Stimulated activated CD8-positive, alpha-beta memory T cell treated with anti-CD3 and anti-CD28 coated beads, Interleukin-12 subunit alpha, Interleukin-12 subunit beta, amount 100 ng/mL, for 24 hours (primary cell): ENCODE measurements around the gene PDE4D.

ENCODE experiments used
- DNase-seq: peaks from one replicate; pipeline ENCODE4 v3.0.0-alpha.2; 2020; ENCODE audit errors: extremely low read depth

PDE4D gene

DNA sequence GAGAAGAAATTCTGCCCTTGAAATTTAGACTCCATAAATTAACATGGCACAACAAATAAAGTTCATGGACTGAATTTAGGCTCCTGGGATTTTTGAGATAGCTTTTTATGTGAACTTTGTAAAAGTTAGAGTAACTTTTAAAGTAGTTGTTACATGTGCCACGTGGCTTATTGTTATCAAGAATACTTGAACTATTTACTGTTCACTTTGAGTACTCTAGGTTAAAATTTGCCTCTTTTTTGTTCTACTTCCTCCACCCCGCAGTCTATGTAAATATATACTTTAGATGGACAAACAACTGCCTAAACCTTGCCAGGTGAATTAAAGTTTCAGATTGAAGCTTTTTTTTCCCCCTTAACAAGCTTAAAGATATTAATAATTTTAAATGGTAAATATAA, 852.7 kb downstream of the PDE4D start:
- no peak for DNase-seq

DNA sequence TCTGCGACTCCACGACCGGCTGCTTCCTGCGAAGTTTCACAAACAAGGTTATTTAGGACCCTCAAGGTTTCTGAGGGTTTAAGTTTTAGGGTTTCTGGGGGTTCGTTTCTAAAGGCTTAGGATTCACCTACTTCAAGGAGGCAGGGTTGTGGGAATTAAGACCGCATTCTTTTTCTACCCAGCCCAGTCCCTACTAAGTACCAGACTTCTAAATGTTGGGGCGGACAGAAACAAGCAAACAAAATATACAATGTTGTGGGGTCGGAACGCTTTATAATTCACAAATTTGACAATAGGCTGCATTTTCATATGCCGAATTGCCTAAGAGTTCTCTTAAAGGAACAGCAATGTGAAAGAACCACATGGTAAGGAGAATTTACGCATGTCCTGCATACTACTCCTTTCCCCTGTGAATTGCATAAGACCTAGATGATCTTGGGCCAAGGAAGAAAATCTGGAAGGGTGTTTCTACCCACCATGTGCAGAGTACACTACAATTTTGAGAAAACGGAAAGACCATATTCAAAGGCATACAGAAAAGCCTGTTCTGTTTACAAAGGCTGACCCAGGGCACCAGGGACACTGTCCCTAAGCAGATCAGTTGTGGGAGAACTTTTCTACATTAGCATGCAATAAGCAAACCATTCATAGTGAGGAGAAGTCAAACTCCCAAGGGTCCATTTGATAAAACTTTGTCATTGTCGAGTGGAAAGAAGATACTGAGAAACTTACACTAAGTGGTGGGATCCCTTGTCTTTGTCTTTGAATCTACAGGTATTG, 853.3 kb downstream of the PDE4D start:
- DNase-seq, result no peak

DNA sequence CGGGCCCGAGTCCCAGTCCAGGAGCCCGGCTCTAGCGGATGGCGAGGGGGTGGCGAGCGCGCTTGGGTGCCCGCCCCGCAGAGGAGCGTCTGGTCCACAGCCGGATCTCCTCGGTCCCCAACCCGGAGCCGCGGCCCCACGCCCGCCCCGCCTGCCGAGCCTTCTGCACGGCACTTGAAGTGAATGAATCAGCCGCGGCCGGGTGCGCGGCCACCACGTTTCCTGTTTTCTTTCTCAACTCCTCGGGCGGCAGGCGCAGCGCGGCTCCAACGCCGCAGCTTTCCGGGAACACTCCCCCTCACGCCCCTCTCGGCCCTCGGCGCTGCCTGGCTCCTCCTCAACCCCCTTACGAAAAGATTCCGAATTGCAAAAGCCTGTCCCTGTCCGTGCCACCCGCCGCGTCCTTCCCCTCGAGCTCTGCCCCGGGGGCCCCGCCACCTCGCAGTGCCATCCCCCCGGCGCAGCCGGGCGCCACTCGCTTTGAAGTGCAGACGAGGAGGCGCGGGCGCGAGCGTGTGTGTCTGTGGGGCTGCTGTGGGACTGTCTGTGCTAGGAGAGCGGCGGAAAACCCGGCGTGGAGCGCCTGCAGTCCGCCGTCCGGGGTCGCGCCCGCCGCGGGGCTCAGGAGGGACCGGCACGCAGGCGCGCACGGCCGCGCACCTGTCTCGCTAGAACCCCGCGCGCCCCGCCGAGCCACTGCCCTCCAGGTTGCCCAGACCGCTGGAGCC, 854.1 kb downstream of the PDE4D start:
- peak; percentile 71 for DNase-seq

DNA sequence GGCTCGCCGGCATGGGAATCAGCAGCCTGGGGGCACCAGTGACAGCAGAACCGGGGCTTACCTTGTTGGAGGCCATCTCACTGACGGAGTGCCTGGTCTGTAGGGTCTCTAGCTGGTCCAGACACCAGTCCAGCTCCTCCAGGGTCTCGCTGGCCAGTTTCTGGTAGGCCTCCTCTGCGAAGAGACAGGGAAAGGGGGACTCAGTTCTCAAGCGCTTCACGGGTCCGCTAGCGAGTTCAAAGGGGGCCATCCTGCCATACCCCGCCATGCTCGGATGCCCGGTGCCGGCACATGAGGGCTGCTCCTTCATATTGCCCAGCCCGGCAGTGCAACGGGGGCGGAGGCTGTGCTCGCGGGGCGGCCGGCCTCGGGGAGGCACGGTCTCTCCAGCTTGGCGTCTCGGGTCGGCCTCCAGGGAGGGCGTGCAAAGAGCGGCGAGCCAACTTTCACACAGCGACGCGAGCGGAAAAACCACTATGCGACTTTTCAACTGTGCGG, 854.7 kb downstream of the PDE4D start:
- no peak for DNase-seq

DNA sequence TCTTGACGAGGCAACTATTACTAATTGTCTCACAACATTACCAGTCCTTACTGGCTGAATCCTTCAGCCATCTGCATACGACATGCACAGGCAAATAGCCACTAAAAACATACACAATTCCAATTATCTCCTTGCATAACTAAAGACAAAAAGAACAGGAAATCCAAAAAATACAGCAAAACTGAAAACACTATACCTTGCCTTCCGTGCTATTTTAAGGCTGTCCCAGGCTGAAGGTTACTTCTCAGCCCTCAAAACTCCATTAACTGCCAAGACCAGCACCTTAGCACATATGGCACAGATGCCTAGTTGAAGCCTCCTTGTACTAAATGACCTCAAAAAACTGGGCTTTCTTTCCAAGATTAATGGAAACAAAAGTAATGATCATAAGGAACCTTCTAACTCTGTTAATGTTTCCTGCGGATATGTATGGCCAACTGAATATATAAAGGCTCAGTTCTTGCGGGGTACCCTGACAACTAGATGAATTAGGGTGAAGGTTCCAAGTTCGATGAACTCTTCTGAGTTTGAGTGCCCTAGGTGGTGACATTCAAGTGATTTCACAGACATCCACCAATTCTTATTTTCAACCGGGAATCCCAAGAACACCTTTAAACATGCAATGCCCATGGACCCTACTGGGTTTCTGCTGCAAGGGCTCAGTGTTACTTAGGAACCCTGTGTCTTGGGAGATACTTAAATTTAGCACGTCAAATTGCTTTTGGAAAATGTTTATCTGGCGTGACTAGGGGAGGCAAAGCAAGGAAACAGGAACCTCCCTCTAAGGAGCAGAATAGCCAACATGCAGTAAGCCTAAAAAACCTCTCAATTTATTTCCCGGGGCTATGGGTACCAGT, 855.4 kb downstream of the PDE4D start:
- DNase-seq, result no peak

DNA sequence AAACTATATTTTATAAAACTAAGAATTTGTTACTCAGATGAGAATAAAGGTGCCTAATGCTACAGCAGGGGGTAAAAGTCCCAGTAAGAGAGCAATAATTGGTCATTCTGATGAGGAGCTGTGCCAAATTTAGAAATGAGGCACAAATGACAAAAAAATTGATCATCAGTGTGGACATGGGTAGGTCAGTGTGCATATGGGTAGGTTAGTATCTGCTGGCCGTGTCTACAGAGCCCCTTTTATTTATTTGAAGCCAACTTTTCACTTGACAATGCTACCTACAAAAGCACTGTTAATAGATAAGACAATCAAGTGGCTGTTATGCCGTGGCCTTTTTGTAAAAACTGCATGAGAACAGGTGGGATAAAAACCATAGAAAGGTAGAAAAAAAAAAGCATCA, 856.1 kb downstream of the PDE4D start:
- no peak for DNase-seq

DNA sequence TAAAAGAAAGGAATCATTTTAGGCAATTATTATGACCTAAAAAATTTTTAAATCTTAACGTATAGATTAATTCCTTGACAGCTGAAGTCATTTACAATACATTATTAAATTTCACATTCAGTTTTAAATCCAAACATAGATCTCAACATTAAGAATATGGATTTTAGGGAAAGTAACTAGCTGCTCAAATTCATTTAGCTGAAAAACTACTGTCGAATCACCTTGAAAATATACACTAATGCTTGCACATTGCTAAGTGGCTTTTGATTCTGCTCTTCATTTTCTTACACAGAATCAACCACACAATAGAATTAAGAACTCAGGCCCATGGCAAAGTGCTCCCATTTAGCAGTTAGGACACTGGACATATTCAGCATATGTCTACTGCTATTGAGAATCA, 856.5 kb downstream of the PDE4D start:
- no peak for DNase-seq

DNA sequence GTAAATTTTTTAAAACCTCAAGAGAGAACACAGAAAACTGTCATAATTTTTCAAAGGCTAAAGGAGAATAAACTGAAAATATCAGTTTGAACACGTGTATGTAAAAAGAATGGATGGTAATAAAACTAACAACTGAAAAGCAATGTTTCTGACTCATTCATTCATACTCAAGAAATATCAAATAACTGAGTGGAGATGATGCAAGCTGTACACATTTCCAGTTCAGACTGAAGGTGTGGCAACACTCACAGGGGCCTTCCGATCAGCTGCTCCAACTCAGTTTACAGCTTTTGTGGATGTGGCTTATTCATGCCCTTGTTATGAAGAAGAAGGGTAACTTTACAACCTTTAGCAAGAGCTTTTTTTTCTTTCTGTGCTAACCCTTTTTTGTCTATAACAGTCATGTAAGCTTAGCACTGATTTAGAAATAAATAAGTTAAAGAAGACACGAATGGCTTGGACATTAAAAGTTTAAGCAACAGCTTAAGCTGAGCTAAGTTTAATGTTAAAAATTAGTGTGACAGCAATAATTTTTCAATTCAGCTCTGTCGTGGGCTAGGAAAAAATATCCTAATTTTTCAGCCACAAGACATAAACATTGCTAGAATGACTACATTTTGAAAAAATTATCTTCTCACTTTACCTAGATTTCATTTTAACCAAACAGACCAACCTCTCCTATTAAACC, 857.1 kb downstream of the PDE4D start:
- DNase-seq, result no peak

DNA sequence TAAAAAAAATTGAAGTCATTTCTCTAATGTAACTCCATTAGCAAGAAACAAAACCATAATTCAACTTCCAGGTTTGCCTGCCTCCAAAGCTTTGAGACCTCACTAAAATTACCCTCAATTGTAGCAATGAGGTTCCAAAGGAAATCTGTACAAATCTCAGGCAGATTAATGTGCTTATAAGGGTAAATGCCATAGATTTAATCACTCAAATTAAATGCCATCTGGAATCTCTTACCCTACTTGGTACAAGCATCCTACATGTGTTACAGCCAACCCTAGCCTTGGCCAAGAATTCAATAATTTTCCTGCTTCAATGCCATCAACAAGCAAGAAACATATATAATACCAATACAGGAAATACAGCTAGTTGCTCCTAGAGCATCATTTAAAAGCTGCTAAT, 857.8 kb downstream of the PDE4D start:
- no peak for DNase-seq

DNA sequence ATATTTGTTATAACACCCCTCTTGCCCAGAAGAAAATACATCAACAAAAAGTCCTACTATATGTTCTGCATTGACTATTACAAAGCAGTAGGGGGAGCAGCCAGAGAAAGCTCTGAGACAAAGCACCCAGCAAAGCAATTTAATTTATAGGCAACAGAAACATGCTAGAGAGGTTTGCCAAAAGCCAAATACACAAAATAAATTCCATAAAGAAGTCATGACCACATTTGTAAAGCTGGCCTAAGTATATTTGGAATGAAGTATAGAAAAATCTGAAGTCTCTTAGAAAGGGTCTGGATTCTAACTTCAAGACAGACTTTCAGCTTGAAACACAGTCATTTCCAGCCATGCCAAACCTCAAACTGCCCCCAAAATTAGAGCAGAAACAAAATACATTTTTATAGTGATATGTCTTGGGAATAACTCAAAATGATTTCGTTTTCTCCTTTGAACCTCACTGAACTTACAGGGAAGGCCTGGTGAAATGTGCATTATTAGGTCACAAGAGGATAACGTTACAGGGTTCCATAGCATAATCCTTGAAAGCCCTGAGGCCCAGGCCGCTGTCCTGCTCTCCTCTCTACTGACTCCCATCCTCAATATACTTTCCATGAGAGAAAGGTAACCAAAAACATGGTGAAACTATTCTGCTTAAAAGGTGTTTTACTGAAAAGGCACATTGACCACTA, 858.9 kb downstream of the PDE4D start:
- no peak for DNase-seq

DNA sequence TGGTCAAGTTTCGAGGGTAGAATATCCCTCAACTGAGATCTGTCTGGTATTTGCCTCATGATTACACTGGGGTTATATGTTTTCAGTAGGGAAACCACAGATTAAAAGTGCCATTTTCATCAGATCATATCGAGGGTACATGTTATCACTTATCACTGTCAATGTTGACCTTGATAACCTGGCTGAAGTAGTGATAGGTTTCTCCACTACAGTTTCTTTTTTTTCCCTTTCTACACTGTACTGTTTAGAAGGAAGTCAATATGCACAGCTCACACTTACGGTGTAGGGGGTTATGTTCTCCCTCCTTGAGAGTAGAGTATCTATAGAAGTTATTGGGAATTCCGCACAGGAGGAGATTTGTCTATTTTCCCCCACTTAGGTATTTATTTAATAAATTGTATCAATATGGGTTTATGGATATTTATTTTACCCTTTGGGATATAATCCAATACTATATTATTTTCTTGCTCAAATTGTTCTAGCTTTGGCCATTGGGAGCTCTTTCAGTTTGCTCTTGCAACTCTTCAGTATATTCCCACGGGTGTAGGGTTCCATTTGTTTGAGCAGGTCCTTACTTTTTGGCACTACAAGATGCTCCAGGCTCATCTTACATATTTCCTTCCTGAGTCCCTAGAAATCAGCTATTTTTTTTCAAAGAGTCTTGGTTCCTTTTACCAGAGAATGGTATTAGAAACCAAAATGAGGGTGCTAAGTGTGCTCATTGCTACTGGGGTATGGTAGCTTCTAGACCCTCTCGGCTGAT, 866.2 kb downstream of the PDE4D start:
- DNase-seq, result no peak

DNA sequence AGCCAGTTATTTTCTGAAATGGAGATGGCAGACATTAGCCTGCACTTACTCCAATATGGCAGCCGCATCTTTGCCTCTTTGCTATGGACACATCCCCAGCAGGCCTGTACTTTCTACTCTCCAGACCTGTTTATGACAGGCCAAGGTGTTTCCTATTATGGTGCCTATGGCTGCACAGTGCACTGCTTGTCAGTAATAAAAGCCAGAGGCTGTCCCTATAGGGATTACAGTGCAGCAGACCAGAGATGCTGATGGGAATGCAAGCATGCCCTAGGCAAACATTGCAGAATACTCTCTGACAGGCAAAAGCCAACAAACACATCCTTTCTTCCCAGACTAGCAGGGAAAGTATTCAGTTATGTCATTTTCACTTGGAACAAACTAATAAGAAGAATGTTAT, 867.8 kb downstream of the PDE4D start:
- DNase-seq, result no peak

DNA sequence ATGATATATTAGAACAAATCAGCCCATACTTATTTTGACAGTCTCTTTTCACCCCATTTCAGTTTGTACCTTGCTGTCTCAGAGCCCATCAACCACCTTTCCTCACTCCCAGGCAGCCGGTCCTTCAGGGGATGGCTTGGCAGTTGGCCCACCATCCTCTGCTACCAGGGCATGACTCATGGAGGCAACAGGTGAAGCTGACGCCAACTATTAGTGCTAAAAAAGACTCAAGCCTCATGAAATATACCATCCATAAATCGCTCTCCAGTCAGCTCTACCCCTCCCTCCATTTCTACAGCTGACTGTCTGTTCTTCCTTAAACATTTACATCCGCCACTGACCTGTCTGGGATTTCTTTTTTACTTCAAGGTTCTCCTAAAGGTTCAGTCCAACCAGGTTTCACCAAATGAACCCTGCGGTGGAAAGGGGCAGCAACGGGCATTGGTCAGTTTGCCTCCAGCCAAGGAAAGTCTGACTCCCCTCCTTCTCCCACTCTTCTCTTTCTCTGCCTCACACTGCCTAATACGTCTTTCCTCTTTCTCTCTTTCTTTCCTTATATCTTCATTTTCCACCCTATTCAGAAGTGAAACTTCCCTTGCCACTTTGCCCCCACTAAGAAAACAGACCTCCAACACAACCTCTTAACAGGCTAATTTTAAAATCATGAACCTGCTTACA, 871.5 kb downstream of the PDE4D start:
- DNase-seq, result no peak

DNA sequence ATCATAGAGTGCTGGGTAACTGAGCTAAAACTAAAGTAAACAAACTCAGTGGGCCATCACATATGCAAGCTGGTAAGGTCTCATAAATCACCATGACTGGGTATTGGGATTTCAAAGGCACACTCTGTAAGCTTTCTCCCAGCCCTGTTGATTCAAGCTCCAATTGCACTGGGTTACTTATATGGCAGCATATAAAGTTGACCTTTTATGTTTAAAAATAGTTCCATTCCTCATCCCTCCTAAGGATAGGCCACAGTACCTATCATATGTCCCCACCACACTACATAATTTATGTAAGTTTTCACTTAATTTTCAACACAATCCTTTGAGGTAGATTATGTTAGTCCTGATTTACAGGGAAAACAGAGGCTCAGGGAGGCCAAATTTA, 872.2 kb downstream of the PDE4D start:
- DNase-seq, result no peak

DNA sequence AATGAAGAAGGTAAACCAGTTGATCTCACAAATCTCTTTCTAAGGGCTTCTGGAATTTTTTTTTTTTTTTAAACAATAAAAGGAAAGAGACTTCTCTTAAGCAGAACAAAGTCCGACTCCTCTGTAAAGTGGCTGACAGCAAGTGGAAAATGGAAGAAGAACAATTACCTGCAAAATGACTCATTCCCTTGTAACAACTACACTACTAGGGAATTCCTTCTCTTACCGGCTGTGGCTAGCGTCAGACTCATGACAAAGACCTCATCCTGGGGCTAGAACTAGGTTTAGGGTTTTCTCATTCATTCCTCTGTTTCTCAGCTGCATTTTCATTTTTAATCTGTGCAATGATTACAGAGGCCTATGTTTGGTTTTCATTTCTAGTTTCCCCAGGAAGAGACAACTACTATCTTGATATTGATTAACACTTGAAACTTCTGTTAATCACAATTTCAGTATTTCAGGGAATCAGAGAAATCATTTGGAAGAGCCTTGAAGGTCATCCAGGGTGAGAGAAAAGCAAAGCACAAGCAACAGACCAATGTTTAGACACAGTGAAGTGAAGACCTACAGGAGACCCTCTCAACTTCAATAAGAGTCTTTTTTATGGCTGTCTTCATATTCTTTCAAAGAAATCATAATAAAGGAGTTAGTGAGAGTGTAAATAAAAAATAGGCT, 872.8 kb downstream of the PDE4D start:
- DNase-seq, result no peak

DNA sequence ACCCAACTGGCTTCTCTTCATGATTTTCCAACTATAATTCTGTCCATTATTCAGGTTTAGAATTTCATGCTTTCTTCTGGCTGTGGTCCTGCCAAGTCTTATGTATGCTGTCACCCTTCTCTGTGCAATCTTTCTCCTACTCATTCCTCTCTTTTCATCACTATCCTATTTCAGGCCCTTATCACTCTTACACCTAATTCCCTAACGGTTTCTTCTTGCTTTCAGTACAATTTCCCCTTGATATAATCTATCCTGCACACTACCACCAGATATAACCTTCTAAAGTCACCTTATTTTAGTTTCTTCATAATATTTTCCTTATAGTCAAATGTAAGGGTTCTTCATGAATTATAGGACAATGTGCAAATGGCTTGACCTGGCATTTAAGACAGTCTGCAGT, 874.4 kb downstream of the PDE4D start:
- DNase-seq, result no peak

DNA sequence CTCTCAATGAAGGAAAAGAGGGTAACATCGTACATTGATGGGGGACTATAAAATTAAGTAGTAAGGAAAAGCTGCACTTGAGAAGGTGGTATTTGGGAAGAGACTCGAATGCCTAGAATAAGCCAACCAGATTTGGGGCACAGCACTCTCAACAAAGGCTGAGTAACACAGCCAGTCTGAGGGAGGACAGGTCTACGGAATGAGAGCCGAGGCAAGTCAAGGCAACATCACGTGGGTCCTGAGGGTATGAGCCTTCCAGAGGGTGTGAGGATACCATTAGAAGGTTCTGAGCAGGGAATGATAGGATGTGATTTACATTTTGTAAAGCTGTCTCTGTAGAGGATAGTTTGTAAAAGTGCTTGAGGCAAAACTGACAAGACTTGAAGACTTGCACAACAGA, 876.6 kb downstream of the PDE4D start:
- no peak for DNase-seq

DNA sequence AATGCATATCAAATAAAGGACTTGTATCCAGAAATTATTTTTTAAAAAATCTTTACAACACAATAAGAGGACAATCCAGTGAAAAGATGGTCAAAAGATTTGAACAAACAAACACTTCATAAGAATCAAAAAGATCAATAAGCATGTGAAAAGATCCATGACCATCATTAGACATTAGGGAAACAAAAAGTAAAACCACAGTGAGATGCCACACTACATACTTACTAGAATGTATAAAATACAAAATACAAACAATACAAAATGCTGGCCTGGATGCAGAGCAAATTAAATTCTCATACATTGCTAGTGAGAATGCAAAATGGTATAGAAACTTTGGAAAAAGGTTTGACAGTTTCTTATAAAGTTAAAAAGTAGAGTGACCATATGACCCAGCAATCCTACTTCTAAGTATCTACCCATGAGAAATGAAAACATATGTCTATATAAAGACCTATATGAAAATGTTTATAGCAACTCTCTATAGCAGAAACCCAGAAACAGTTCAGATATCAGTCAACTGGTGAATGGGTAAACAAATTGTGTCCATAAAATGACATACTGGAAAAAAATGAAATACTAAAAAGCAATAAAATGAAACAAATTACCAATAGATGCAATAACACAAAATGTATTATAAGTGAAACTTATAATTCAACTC, 884.6 kb downstream of the PDE4D start:
- no peak for DNase-seq
